GM19328 (cell line): ENCODE data around the gene CALM1.

Experiments
- ATAC-seq: cut with Tn5 transposase; IDR thresholded peaks from one replicate; pipeline ENCODE4 v1.9.1; 2021; ENCODE audit warnings: mild to moderate bottlenecking, moderate library complexity; ENCODE audit not compliant: unreplicated experiment

The CALM1 gene

GRCh38 chr14:90440592-90440991 lies 43.8 kb downstream of the CALM1 start:
- no peak for ATAC-seq

GRCh38 chr14:90442388-90442787 lies 45.6 kb downstream of the CALM1 start:
- no peak for ATAC-seq

GRCh38 chr14:90443161-90444076 lies 46.6 kb downstream of the CALM1 start:
- no peak for ATAC-seq

DNA sequence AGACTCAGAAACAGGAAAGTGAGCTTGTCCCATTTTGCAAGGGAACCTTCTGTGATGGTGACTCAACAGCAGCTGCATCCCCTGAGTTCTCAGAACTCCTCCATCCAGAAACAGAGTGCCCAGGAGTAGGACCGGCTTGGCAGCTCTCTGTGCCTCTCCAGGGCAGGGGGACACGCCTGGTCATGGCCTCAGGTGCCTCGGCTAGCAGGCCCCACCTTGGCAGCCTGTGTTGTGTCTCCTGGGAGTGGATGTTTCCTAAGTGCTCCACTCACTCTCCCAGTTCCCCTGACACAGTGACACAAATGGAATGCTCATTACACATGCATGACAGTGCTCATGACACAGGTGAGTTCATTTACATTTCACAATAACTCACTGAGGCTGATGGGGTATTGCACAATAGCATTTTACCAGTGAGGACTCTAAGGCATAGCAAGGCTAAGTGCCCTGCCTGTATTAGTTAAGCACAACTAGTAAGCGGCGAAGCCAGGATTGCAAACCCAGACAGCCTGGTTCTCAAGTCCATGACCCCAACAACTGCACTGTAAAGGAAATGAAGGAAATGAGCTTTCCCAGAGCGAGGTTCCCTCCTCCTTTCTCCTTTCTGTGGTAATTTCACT lies 47.4 kb downstream of the CALM1 start:
- ATAC-seq: no peak

DNA sequence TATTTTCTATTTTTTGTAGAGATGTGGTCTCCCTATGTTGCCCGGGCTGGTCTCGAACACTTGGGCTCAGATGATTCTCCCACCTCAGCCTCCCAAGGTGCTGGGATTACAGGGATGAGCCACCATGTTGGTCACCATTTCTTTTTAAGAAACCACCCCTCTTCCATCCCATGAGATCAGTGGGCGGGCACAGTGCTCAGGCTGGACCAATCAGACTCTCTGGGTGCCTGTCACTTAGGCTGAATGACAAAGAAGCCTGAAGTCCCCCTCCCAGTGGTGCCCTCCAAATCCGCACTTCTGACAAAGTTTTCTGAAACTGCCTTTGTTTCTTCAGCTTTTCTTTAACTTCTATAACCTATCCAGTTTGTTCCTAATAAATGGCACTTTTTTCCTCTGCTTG lies 48.2 kb downstream of the CALM1 start:
- no peak for ATAC-seq

DNA sequence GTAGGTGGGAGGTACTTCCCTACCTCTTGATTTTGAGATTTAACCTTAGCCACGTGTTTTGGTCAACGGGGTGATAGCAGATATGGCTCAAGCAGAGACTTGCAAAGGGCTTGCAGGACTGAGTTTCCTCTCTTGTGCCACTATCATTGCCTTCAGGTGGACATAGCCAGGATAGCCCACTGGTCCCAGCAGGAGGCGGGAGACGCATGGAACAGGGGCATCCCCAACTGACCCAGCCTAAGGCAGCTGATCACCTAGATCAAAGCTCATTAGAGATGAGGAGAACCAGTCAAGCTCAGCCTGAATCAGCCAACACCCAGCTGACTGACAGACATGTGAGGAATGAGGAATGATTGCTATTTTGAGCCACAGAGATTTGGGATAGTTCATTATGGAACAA lies 49.6 kb downstream of the CALM1 start:
- ATAC-seq: no peak

DNA sequence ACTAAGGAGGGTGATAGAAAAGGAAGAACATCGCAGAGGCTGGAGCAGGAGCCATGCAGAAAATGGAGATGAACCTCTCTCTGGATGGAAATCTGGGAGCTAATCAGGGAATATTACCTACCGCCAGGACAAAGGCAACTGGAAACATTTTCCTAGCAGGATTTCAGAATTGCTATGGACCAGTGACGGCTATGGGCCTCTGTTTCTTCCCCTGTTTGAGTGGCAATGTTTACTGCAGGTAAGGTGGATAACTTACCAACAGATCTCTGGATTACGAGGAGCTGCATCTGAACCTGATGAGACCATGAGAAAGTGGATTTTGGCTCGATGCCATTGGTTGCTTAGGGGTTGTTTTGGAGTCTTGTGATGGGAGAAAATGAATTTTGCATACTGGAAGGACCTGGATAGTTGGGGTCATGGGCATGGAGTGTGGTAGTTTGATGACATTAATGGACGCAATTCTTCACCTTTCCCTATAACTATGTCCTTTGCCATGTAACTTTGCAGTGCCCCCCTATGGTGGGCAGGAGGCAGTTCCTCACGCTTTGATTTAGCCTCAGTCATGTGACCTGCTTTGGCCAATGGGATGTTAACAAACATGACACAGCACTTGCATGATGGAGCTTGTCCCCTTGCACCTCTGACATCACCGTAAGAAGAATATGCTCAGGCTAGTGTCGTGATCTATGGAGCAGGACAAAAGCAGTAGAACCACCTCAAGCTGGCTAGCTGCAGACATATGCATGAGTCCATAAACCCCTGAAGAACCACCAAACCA lies 51.1 kb downstream of the CALM1 start:
- no peak for ATAC-seq

DNA sequence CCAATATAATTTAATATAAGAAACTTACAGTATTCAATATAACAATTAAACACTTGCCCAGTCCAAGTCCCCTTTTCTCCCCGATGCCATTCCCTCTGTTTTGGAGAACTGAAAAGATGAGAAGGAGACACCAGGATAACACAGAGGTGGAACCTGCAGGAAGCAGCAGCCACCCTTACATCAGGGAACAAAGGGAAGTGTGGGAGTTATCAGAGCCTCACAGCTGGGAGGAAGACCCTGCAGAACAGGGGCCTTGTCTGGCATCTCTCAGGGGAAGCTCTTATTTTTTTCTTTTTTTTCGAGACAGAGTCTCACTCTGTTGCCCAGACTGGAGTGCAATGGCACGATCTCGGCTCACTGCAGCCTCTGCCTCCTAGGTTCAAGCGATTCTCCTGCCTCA lies 52.6 kb downstream of the CALM1 start:
- no peak for ATAC-seq

DNA sequence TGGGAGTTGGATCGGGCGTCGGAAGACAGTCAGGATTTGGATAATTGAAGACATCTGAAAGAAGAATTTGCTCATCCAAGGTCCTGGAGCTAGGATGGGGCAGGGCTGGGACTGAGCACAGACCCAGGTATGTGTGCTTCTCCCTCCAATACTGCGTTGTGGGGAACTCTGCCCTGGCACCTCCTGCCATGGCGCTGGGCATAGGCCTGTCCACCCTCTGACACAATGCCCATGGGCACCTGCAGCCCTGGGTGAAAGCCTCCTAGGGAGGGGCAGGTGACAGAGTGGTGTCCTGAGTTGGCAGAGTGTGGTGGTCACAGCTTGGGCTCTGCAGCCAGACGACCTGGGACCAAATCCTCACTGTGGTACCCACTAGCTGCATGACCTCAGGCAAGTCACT lies 53.3 kb downstream of the CALM1 start:
- ATAC-seq: no peak

GRCh38 chr14:90450667-90451066 lies 53.8 kb downstream of the CALM1 start:
- ATAC-seq: no peak

- ATAC-seq: no peak
Observed at GRCh38 chr14:90451443-90451842, 54.6 kb downstream of the CALM1 start.

- ATAC-seq: no peak
Observed at GRCh38 chr14:90451961-90452360, 55.1 kb downstream of the CALM1 start.

DNA sequence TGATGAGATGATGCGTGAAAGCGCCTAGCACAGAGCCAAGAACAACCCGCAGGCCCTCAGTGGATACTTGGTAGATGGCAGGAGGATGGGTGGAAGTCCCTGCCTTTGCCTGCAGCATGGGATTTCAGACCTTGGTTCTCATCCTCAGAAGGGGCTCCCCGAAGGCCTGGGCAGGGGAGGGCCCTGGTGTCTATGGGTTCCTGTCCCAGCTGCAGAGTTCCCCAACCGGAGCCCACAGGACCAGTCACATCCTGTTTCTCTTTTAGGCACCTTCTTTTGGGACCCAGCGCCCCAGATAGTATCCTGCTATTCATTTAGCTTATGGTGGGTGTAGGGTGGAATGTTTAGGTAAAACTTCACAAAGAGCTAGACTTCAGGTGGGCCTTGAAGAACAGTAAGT lies 55.5 kb downstream of the CALM1 start:
- ATAC-seq: no peak

- ATAC-seq: no peak
Observed at GRCh38 chr14:90453401-90453951, 56.6 kb downstream of the CALM1 start.

- ATAC-seq: no peak
Observed at GRCh38 chr14:90454041-90455000, 57.5 kb downstream of the CALM1 start.

GRCh38 chr14:90455100-90455571 lies 58.3 kb downstream of the CALM1 start:
- ATAC-seq: no peak

DNA sequence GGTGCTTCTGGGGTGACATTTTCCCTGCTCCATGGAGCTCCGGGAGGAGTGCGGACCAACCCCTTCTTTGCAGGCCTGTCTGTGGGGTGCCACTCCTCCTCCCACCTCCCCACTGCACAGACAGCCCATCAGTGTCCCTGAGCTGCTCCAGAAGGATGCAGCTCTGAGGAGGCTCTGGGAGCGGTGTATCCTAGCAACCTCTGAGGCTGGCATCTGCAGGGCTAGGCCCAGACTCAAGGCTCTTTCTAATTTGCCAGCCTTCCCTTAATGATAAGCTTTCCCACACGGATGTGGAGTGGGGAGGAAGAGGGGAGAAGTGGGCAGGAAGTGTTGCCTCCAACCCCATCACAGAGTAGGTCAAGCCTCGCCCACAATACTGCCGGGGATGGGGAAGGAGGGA lies 59.7 kb downstream of the CALM1 start:
- no peak for ATAC-seq

GRCh38 chr14:90457186-90457585 lies 60.4 kb downstream of the CALM1 start:
- no peak for ATAC-seq
